ENCODE data around the gene PHACTR1.

- TF ChIP-seq, protein P1, sequence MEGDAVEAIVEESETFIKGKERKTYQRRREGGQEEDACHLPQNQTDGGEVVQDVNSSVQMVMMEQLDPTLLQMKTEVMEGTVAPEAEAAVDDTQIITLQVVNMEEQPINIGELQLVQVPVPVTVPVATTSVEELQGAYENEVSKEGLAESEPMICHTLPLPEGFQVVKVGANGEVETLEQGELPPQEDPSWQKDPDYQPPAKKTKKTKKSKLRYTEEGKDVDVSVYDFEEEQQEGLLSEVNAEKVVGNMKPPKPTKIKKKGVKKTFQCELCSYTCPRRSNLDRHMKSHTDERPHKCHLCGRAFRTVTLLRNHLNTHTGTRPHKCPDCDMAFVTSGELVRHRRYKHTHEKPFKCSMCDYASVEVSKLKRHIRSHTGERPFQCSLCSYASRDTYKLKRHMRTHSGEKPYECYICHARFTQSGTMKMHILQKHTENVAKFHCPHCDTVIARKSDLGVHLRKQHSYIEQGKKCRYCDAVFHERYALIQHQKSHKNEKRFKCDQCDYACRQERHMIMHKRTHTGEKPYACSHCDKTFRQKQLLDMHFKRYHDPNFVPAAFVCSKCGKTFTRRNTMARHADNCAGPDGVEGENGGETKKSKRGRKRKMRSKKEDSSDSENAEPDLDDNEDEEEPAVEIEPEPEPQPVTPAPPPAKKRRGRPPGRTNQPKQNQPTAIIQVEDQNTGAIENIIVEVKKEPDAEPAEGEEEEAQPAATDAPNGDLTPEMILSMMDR (IDR thresholded peaks at IDR 0.05), result no peak
- TF ChIP-seq POLR2AphosphoS5 (IDR thresholded peaks at IDR 0.05) (no peak), POLR2A (IDR thresholded peaks at IDR 0.05) (no peak), EP300 (IDR thresholded peaks at IDR 0.05) (no peak)
Observed at GRCh38 chr6:13327691-13328075, 611.1 kb downstream of the PHACTR1 start.
